GM18526 (cell line): ENCODE measurements around the gene ANKRD63.

Experiments used
- POLR2A ChIP-seq: IDR thresholded peaks from 3 replicates; pipeline ENCODE4 v1.6.1; 2011; ENCODE audit not compliant: insufficient read length; ENCODE audit errors: extremely low read depth

Gene ANKRD63, protein sequence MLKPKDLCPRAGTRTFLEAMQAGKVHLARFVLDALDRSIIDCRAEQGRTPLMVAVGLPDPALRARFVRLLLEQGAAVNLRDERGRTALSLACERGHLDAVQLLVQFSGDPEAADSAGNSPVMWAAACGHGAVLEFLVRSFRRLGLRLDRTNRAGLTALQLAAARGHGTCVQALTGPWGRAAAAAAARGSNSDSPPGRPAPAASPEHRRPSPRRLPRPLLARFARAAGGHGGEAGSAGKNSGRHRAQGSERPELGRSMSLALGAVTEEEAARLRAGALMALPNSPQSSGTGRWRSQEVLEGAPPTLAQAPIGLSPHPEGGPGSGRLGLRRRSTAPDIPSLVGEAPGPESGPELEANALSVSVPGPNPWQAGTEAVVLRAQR

DNA sequence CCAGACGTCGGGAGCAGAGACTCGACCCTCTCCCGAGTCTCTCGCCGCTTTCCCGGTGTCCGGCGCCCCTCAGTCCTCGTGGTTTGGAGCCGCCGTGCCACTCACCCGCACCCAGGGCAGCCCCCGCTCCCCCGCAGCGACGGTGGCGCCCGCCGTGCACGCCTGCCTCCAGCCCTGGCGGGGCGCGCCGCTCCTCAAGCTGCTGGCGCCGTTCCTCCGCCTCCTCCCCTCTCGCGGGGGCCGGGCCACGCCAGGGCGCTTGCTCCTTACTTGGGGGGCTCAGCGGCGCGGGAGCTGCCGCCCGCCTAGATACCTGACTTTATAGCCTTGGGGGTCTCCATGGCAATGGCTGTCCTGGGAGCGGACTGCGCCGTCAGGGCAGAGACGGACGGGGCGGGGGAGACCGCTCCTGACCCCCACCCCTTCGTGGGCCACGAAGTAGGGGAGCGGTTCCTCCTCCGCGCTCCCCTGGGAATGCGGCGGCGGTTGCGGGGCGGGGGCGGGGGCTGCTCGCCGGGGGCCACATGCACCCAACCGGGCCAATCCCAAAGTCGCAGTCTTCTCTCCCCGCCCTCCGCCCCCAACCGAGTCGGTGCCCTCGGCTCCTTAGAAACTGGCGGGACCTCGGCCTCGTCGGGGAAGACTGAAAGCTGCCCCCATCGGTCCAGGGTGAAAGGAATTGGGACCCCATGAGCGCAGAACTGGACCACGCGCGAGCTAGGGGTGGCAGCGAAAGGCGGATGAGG, at the start of gene ANKRD63:
TSS of gene ANKRD63 (minus strand) at position 196 of the 746 bp plus-strand sequence. CDS start 478 bp downstream, outside the sequence.
- TF ChIP-seq POLR2A: no peak

DNA sequence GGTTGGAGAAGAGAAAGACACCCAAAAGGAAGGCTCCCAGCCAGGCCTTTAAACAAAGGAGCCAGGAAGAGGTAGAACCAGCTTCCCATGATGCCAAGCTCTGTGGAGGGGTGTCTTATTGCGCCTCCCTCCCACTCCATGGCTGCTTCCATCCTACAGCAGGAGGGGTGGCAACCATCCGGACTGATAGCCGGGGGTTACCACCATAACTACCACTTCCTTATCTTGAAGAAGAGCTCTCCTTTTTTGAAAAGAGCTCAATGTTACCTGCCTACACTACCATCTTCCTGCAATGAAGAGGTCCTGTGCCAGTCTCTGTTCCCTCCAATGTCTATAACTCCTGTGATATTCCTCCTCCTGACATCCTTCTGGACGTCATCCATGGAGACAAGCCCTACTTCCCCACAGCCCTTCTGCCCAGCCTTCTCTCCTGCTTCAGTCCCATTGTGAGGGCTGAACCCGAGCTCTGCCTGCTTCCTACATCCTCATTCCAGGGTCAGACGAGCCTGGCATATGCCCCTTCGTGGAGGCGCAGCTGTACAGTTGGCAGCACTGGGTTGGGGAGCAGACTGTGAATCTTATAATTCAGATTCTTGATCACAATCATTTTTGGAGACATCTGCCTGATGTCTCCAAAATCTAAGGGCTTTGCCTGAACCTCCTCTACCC, 49.4 kb upstream of the ANKRD63 start:
- no peak for TF ChIP-seq POLR2A

DNA sequence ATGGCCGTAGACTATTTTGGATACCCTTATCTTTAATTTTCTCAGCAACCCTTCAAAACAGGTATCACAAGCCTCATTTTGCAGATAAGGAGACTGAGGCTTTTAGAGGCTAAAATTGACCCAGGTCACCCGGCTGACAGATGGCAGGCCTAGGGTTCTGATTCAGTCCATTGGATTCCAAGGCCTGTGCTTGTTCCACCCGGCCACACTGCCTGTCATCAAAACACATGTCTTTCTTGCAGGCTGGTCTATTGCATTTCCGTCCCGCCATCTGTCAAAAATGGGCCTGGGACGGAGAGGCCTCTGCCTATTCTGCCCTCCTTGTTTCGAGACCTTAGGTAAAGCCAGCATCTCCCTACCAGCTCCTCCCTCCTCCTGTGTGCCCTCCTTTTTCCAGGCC, 48.8 kb upstream of the ANKRD63 start:
- TF ChIP-seq POLR2A: no peak

DNA sequence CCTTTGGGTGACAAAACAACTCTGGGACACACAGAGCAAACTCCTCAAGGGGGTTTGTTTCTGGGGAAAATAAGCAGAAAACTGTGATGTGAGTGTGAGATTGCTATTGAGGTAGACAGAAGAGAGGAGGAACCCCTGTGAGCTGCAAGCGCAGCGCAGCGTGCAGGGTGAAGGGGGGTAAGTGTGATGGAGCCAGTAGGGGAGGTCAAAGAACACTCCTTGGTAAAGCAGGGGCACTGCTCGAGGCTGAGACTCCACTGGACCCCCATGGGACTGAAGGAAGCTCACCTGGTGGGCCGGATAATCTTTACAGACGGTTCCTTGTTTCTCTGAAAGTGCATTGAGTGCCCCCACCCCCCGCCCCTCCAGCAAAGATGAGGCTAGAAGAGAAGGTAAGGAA, 48.2 kb upstream of the ANKRD63 start:
- TF ChIP-seq POLR2A: no peak

DNA sequence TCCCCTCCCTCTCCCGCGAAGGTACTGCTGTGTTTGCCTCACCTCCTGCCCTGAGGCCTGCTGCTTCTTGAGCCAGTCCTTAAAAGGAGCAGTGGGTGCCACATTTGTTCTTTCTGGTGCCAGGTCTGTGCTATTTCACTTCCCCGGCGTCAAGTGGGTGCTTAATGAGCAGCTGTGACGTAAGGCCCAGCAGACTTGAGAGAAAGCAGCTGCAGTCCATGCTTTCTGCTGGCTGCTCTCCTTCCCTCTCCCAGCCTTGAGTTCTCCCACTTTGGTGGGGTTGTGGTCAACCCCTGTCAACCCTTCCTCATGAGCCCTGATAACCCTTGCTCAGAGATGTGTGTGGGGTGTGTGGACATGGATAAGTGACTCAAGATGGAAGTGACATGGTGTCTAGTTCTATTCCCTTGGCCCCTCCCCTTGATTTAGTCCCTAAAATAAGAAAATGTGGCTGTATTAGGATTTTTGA, 47.5 kb upstream of the ANKRD63 start:
- TF ChIP-seq POLR2A: no peak

DNA sequence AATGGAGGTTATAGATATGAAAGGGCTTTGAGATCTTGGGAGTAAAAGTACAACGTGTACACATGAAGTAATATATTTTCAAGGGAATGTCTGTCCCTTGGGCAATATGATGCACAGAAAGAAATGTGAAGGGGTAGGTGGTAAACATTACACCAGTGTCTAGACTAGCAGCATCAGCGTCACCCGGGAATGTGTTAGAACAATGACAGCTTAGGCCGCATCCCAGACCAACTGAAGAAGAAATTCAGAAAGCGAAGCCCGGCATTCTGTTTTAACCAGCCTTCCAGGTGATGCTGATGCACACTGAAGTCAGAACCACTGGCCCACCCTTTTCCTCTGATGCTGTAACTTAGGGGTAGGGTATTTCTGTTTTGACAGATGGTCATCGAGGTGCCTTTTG, 46.9 kb upstream of the ANKRD63 start:
- no peak for TF ChIP-seq POLR2A

DNA sequence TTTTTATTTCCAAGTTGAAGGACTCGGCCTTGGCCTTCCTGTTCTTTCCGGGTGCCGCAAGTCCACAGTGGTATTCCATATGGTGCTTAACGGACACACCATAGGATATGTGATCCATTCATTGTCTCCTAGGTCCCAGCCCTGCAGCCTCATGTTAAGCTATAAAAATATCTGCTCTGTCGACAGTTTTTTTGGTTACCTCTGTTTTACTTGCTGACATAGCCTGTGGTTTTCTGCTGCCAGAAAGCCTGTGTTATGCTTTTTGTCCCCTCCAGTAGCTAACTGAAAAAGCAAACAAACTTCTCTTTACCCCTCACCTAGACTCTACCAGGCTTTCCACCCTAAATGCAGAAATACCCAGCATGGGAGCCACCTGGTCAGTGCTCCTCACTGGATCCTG, 45.9 kb upstream of the ANKRD63 start:
- TF ChIP-seq POLR2A: no peak

DNA sequence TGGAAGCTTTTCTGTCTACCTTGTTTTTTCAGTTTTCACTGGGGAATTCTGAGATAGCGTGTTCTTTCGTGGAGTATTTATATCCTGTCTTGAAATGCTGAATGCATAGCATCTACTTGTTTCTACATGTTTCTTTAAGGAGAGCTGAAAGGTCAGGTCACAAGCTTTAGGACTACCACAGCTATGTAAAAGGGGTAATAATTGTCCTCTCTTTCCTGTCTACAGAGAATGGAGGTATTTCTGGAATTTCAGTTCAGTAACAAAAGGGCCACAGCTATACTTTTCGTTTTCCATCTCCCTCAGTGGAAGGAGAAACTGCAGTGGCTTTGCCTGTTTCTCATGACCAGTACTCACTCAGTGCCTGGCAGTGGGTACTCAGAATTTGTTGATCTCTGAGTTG, 45.3 kb upstream of the ANKRD63 start:
- TF ChIP-seq POLR2A: no peak

DNA sequence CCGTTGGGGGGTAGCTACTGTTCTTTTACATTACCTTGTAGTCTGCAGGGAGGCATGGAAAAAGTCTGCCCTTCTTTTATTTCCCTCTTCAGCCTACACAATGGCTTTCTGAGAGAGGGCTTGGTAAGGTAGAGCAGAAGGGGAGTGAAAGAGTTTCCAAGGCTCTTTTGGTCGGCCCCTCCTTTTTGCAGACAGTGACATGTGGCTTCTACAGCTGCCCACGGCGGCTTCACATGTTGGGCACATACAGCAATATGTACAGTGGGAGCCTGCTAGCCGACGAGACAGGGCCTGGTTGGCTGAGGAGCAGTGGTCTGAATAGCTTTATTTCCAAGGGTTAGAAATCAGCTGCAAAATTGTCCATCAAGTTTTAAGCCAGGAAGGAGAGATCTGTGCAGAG, 44.6 kb upstream of the ANKRD63 start:
- TF ChIP-seq POLR2A: no peak

DNA sequence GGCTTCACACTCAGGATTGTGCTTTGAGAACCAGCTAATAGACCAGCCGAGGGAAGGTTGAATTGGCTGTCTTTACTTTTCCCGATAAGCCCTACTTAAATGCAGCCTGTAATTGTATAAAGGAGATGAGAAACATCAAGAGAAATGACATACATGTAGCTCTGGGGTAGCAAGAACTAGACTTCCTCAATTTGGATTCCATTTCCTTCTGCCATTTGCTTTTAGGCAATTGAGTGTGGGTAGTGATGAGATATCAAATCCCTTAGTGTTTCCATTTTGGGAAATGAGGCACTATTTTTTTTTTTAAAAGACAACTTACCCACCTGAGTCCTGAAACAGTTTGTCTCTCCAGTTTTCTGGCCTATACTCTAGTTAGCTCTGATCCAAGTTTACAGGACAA, 42.8 kb upstream of the ANKRD63 start:
- TF ChIP-seq POLR2A: no peak

DNA sequence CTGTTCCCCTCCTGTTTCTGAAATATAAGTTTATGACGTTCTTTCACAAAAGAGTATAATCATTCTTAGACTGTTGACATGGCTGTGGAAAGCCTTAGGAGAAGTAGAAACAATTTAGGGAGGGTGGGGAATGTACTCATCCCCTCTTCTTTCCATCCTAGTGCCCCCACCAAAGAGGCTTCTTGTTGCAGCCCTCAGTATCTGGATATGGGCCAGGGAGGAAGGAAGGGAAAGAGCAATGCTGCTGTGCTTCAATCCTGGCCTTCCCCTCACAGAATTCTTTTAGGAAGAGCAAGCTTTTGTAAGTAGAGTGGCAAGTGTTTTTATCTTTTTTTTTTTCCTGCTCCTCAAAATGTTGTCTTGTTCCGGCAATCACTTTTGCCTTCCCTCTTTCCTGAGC, 42.3 kb upstream of the ANKRD63 start:
- TF ChIP-seq POLR2A: no peak

DNA sequence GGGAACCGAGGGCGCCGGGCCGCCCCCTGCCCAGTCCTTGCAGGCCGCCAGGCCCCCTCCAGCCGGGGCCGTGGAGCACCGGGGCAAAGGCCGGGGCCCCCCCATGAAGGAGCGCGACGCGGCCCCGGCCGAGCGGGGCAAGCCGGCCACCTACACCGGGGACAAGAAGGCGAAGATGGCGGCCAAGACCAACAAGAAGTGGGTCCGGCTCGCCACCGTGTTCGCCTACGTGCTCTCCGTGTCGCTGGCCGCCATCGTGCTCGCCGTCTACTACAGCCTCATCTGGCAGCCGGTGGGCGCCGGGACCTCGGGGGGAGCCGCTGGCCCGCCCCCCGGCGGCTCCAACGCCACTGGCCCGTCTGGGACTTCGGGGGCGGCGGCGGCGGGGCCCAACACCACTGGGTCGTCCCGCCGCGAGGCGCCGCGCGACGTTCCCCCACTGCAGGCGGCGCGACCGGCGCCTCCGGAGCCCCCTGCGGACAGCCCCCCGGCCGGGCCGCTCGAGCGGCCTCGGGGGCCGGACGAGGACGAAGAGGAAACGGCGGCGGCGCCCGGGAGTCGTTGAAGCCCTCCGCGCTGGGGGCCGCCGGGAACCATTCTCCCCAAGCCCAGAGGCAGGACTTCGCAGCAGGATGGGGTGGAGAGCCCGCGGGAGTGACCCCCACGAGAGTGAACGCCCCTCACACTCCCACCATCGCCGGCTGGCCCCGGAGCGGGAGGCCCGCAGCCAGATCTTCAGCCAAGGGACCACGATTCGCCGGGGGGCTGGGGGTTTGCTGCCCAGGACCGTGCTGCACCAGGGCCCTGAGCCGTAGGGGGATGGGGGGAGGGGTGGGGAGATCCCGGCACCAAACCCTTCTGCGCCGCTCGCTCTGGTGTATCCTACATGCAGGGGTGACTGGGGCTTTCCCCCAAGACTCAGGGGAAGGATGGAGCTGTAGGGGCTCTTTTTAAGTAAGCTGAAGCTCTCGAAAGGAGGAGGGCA, 41.4 kb upstream of the ANKRD63 start:
- no peak for TF ChIP-seq POLR2A

DNA sequence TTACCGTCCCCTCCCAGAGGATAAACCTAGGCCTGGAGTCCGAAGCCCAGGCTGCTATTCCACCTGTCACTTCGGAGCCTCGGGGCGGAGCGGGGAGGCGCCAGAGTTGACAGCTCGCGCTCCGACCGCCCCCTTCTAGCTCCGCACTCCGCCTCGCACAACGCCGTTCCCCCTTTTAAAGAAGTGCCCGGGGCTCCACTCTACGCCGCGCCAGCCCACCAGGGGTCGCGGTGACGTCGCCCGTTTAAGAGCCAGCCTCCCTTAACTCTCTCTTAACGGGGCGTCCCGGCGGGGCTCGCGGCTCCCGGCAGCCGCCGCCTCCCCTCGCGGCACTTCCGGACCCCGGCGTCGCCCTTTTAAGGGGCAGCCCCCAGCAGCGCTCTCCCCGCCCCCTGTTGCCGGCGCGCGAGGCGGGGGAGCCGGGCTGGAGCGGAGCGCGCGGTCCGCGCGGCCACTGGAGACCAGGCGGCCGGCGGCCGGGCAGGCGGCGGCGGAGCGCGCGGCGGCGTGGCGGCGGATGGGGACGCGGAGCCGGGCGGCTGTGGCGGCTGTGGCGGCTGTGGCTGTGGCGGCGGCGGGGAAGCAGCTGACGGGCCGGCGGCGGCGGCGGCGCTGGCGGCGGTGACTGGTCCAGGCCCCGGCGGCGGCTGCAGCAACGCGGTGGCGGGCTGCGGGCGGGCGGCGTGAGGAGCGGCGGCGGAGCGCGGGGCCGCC, 40.5 kb upstream of the ANKRD63 start, which contains the start of gene INAFM2:
TSS of gene INAFM2 (plus strand) at position 454 of the 714 bp plus-strand sequence. CDS start 364 bp downstream, outside the sequence.
- no peak for TF ChIP-seq POLR2A

DNA sequence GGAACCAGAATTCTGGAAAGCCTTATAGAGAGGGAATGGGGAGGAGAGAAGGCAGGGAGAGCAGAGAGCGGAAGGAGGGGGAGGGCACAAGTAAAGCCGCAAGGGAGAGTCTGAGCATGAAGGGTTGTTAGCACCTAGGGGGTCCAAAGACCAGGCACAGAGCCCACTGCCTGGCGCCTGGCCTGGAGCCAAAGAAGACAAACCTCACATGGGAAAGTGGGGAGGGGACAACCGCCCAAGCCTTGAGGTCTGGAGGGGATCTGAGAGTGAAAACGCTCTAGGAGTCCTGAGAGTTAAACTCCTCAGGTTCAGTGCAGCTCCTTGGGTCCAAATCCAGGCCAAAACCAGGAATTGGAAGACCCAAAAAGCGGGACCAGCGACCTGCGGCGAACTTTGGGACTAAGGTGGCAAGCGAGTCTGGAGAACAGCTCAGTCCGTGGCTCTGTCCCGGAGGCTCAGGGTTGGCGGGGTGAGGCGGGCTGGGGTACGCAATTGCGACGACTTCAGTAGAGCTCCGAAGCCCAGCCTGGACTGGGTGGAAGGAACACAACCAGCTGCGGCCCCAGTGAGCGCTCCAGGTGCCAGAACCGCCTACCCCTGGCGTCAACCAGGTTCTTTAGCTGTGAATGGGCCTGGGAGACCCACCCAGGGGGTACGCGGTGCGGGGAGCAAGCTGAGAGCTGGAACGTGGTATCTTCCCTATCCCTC, 39.8 kb upstream of the ANKRD63 start:
- no peak for TF ChIP-seq POLR2A

DNA sequence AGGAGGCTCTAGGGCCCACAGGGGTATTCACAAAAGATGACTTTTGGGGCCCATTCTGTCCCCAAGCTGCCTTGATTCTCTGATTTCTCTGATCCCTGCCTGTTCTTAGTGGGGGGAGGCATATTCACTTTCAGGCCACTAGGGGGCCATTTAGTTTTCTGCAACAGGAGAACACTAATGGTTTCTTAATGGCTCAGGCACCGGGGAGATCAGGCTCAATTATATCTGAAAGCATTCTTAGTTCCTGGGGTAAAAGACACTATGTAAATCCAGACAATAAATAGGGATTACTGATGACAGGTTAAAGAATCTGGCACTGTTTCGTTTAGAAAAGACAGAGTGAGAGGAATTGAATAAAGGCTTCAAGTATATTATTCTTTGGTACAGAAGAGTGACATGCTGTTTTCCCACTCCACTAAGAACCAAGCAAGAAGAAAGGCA, 38.1 kb upstream of the ANKRD63 start:
- no peak for TF ChIP-seq POLR2A
